GM23338 (cell line): ENCODE results near the gene MEF2D. TPM values are rescaled to one million over a fixed set of nuclear protein-coding genes. Genes with fewer than 3 reads are reported as not detected.

ENCODE experiments used
- ATAC-seq: fragments of 200-7000 bp; cut with Tn5 transposase; 3 replicates; pipeline ENCODE4 v1.9.1; 2020
- DNase-seq: peaks from one replicate; pipeline ENCODE4 v3.0.0-alpha.2; 2015; ENCODE audit warnings: low spot score
- H2AFZ ChIP-seq: fragments of 200-600 bp; sonication (generic); 2 replicates; pipeline ENCODE4 v1.8.0; 2016; ENCODE audit warnings: antibody characterized with exemption, mild to moderate bottlenecking, moderate library complexity
- H3F3A ChIP-seq: fragments of 200-600 bp; sonication (generic); replicated peaks from 2 replicates; pipeline ENCODE4 v1.8.0; 2017; ENCODE audit warnings: antibody characterized with exemption, mixed run types, low read depth
- H3K27ac ChIP-seq: fragments of 200-600 bp; sonication (generic); 2 replicates; pipeline ENCODE4 v1.6.1; 2016; ENCODE audit warnings: low read depth
- H3K27me3 ChIP-seq: fragments of 200-600 bp; sonication (generic); 2 replicates; pipeline ENCODE4 v1.8.0; 2016; ENCODE audit warnings: mild to moderate bottlenecking, mixed run types, moderate library complexity; ENCODE audit not compliant: insufficient read depth
- H3K36me3 ChIP-seq: fragments of 200-600 bp; sonication (generic); 2 replicates; pipeline ENCODE4 v1.8.0; 2016; ENCODE audit warnings: mild to moderate bottlenecking; ENCODE audit not compliant: insufficient read depth
- H3K4me1 ChIP-seq: fragments of 200-600 bp; sonication (generic); 2 replicates; pipeline ENCODE4 v1.8.0; 2016; ENCODE audit warnings: mild to moderate bottlenecking, moderate library complexity; ENCODE audit not compliant: insufficient read depth
- H3K4me2 ChIP-seq: fragments of 200-600 bp; sonication (generic); 2 replicates; pipeline ENCODE4 v1.7.1; 2017; ENCODE audit warnings: mixed run types
- H3K4me3 ChIP-seq: fragments of 200-600 bp; sonication (generic); 2 replicates; pipeline ENCODE4 v1.6.1; 2016; ENCODE audit warnings: mixed run types
- H3K79me2 ChIP-seq: fragments of 200-600 bp; sonication (generic); replicated peaks from 2 replicates; pipeline ENCODE4 v1.8.0; 2017; ENCODE audit warnings: mild to moderate bottlenecking; ENCODE audit not compliant: insufficient read depth
- H3K9me2 ChIP-seq: fragments of 200-600 bp; sonication (generic); 2 replicates; pipeline ENCODE4 v1.8.0; 2017; ENCODE audit not compliant: insufficient read depth
- H4K20me1 ChIP-seq: fragments of 200-600 bp; sonication (generic); replicated peaks from 2 replicates; pipeline ENCODE4 v1.8.0; 2017; ENCODE audit warnings: mild to moderate bottlenecking; ENCODE audit not compliant: insufficient read depth
- H3K27ac Mint-ChIP-seq: 2 replicates; pipeline ENCODE4 v1.8.0; 2020; ENCODE audit warnings: inconsistent platforms, mild to moderate bottlenecking, moderate library complexity, mixed read lengths
- H3K27me3 Mint-ChIP-seq: 3 replicates; pipeline ENCODE4 v1.8.0; 2022; ENCODE audit warnings: low read depth, mild to moderate bottlenecking, moderate library complexity, mixed read lengths, inconsistent platforms; ENCODE audit not compliant: insufficient read depth, poor library complexity
- H3K36me3 Mint-ChIP-seq: 3 replicates; pipeline ENCODE4 v1.8.0; 2021; ENCODE audit warnings: low read depth, mild to moderate bottlenecking, inconsistent platforms, moderate library complexity, mixed read lengths
- H3K4me1 Mint-ChIP-seq: 3 replicates; pipeline ENCODE4 v1.8.0; 2020; ENCODE audit warnings: mild to moderate bottlenecking, inconsistent platforms, mixed read lengths
- H3K4me3 Mint-ChIP-seq: 3 replicates; pipeline ENCODE4 v1.8.0; 2021; ENCODE audit warnings: moderate library complexity, mild to moderate bottlenecking, inconsistent platforms, mixed read lengths
- H3K9me3 Mint-ChIP-seq: 3 replicates; pipeline ENCODE4 v1.8.0; 2020; ENCODE audit warnings: moderate library complexity, mild to moderate bottlenecking, inconsistent platforms, mixed read lengths
- CREB1 ChIP-seq: fragments of 250-450 bp; sonication (Bioruptor Pico); IDR thresholded peaks from 2 replicates; pipeline ENCODE4 v1.5.0; 2020; ENCODE audit warnings: low read depth, mild to moderate bottlenecking, moderate library complexity
- EZH2 ChIP-seq: fragments of 200-600 bp; sonication (generic); IDR thresholded peaks from one replicate; pipeline ENCODE4 v1.8.0; 2017; ENCODE audit warnings: antibody characterized with exemption, mild to moderate bottlenecking, low read depth; ENCODE audit not compliant: unreplicated experiment
- EZH2phosphoT487 ChIP-seq: fragments of 200-600 bp; sonication (generic); IDR thresholded peaks from one replicate; pipeline ENCODE4 v1.8.1; 2018; ENCODE audit warnings: antibody characterized with exemption; ENCODE audit not compliant: unreplicated experiment
- JUNB ChIP-seq: IDR thresholded peaks from one replicate; pipeline ENCODE4 v1.6.1; 2016; ENCODE audit warnings: antibody characterized with exemption; ENCODE audit not compliant: unreplicated experiment
- NANOG ChIP-seq: IDR thresholded peaks from 2 replicates; pipeline ENCODE4 v1.6.1; 2016; ENCODE audit warnings: antibody characterized with exemption, borderline replicate concordance
- POLR2AphosphoS5 ChIP-seq: IDR thresholded peaks from 2 replicates; pipeline ENCODE4 v1.6.1; 2016; ENCODE audit warnings: antibody characterized with exemption, low read depth
- STAT1 ChIP-seq: IDR thresholded peaks from one replicate; pipeline ENCODE4 v1.6.1; 2016; ENCODE audit warnings: antibody characterized with exemption; ENCODE audit not compliant: unreplicated experiment
- ZNF114 ChIP-seq: fragments of 250-450 bp; sonication (Bioruptor Pico); IDR thresholded peaks from 2 replicates; pipeline ENCODE4 v1.5.0; 2020; ENCODE audit warnings: mild to moderate bottlenecking, moderate library complexity
- ZNF331 ChIP-seq: fragments of 250-450 bp; sonication (Bioruptor Pico); IDR thresholded peaks from 2 replicates; pipeline ENCODE4 v1.5.0; 2020; ENCODE audit warnings: low read depth, mild to moderate bottlenecking, moderate library complexity
- polyA plus RNA-seq: library from polyadenylated mRNA; unstranded; fragments of >200 nt; fragmentation: Nextera tagmentation; extraction: Ambion mirVana; gene quantifications from 2 replicates; pipeline ENCODE4 v1.2.1, GENCODE V29; 2016
- total RNA-seq: library from RNA; depleted of rRNA; stranded (reverse); fragments of >200 nt; shearing (Covaris generic); gene quantifications from 2 replicates; pipeline ENCODE4 v1.2.3, GENCODE V29; 2014
- TF ChIP-seq, protein P1 (sequence below), 2 experiments: fragments of 200-600 bp in 1 of 2; sonication (generic) in 1 of 2; conservative IDR thresholded peaks; 2 replicates each; pipeline versions ENCODE4 v1.5.1 to v1.6.1; 2016 to 2017; ENCODE audit warnings: antibody characterized with exemption in 2 of 2, low read depth in 2 of 2, mild to moderate bottlenecking in 2 of 2, moderate library complexity in 1 of 2
- TF ChIP-seq, protein P2 (sequence below): fragments of 250-450 bp; sonication (Bioruptor Pico); IDR thresholded peaks from 2 replicates; pipeline ENCODE4 v1.5.0; 2020; ENCODE audit warnings: mild to moderate bottlenecking, moderate library complexity
- TF ChIP-seq, protein P3 (sequence below): IDR thresholded peaks from one replicate; pipeline ENCODE4 v1.6.1; 2018; ENCODE audit warnings: antibody characterized with exemption; ENCODE audit not compliant: unreplicated experiment
- TF ChIP-seq, protein P4 (sequence below): IDR thresholded peaks from 2 replicates; pipeline ENCODE4 v1.6.1; 2016; ENCODE audit warnings: antibody characterized with exemption

Gene MEF2D
- total and polyA plus RNA-seq, 2 experiments from 2014 or later = 10.6 to 15.5 TPM

DNA sequence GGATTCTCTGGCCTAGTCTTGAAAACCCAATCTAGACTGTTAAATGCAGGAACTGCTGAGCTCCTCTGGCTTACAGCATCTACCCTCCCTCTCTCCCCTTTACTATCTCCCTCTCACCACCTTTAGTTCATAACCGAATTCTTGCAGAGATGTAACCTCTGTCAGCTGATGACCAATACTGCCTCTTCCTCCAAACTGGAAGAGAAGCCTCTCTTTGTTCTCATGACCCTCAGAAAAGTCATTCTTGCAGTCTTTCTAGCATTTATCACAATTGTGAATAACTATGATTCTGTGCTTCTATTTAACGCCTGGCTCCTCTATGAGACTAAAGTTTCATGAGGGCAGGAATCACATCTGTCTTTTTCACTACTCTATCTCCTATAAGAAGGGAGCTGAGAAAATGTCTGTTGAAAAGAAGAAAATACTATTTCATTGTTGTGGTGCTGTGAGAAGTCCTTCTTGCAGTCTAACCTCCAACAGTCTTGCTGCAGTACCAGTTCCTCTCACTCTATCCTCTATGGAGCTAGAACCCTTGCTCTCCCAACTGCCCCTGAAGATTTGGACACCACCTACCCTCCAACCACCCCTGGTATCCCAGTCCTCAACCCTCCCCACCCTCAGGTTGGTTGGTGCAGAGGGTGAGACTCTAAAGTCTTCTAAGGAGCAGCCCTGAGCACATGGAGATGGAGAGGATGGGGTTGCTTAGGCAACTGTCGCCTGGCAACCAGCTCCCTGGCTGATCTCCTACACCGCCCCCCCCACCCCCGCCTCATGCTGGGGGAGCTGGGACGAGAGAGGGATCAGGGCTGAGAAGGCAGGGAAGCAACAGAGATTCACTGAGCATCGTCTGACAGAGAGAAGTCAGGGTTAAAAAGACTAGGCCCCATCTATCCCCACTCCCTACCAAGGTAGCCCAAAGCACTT, 13.9 kb downstream of the MEF2D start:
- H3K4me1 ChIP-seq = peaks cover 37% of the 10 kb centered on the region
- peaks cover 44% of the 10 kb centered on the region for H3K4me1 Mint-ChIP-seq
- H3K27me3 ChIP-seq = no peaks in the 10 kb centered on the region
- no peaks in the 10 kb centered on the region for H3K9me2 ChIP-seq
- no peak for ATAC-seq
- TF ChIP-seq, protein P1, sequence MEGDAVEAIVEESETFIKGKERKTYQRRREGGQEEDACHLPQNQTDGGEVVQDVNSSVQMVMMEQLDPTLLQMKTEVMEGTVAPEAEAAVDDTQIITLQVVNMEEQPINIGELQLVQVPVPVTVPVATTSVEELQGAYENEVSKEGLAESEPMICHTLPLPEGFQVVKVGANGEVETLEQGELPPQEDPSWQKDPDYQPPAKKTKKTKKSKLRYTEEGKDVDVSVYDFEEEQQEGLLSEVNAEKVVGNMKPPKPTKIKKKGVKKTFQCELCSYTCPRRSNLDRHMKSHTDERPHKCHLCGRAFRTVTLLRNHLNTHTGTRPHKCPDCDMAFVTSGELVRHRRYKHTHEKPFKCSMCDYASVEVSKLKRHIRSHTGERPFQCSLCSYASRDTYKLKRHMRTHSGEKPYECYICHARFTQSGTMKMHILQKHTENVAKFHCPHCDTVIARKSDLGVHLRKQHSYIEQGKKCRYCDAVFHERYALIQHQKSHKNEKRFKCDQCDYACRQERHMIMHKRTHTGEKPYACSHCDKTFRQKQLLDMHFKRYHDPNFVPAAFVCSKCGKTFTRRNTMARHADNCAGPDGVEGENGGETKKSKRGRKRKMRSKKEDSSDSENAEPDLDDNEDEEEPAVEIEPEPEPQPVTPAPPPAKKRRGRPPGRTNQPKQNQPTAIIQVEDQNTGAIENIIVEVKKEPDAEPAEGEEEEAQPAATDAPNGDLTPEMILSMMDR (conservative IDR thresholded peaks at IDR 0.05; ENCODE audit: low read depth in 2 of 2) = no peak
- no peak for TF ChIP-seq CREB1
- TF ChIP-seq JUNB = no peak
- TF ChIP-seq, protein P2, sequence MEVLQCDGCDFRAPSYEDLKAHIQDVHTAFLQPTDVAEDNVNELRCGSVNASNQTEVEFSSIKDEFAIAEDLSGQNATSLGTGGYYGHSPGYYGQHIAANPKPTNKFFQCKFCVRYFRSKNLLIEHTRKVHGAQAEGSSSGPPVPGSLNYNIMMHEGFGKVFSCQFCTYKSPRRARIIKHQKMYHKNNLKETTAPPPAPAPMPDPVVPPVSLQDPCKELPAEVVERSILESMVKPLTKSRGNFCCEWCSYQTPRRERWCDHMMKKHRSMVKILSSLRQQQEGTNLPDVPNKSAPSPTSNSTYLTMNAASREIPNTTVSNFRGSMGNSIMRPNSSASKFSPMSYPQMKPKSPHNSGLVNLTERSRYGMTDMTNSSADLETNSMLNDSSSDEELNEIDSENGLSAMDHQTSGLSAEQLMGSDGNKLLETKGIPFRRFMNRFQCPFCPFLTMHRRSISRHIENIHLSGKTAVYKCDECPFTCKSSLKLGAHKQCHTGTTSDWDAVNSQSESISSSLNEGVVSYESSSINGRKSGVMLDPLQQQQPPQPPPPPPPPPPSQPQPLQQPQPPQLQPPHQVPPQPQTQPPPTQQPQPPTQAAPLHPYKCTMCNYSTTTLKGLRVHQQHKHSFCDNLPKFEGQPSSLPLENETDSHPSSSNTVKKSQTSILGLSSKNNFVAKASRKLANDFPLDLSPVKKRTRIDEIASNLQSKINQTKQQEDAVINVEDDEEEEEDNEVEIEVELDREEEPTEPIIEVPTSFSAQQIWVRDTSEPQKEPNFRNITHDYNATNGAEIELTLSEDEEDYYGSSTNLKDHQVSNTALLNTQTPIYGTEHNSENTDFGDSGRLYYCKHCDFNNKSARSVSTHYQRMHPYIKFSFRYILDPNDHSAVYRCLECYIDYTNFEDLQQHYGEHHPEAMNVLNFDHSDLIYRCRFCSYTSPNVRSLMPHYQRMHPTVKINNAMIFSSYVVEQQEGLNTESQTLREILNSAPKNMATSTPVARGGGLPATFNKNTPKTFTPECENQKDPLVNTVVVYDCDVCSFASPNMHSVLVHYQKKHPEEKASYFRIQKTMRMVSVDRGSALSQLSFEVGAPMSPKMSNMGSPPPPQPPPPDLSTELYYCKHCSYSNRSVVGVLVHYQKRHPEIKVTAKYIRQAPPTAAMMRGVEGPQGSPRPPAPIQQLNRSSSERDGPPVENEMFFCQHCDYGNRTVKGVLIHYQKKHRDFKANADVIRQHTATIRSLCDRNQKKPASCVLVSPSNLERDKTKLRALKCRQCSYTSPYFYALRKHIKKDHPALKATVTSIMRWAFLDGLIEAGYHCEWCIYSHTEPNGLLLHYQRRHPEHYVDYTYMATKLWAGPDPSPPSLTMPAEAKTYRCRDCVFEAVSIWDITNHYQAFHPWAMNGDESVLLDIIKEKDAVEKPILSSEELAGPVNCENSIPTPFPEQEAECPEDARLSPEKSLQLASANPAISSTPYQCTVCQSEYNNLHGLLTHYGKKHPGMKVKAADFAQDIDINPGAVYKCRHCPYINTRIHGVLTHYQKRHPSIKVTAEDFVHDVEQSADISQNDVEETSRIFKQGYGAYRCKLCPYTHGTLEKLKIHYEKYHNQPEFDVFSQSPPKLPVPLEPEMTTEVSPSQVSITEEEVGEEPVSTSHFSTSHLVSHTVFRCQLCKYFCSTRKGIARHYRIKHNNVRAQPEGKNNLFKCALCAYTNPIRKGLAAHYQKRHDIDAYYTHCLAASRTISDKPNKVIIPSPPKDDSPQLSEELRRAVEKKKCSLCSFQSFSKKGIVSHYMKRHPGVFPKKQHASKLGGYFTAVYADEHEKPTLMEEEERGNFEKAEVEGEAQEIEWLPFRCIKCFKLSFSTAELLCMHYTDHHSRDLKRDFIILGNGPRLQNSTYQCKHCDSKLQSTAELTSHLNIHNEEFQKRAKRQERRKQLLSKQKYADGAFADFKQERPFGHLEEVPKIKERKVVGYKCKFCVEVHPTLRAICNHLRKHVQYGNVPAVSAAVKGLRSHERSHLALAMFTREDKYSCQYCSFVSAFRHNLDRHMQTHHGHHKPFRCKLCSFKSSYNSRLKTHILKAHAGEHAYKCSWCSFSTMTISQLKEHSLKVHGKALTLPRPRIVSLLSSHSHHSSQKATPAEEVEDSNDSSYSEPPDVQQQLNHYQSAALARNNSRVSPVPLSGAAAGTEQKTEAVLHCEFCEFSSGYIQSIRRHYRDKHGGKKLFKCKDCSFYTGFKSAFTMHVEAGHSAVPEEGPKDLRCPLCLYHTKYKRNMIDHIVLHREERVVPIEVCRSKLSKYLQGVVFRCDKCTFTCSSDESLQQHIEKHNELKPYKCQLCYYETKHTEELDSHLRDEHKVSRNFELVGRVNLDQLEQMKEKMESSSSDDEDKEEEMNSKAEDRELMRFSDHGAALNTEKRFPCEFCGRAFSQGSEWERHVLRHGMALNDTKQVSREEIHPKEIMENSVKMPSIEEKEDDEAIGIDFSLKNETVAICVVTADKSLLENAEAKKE (CRISPR knock-in tag) = no peak
- no peak for TF ChIP-seq ZNF331 (CRISPR knock-in tag)
- TF ChIP-seq, protein P3, sequence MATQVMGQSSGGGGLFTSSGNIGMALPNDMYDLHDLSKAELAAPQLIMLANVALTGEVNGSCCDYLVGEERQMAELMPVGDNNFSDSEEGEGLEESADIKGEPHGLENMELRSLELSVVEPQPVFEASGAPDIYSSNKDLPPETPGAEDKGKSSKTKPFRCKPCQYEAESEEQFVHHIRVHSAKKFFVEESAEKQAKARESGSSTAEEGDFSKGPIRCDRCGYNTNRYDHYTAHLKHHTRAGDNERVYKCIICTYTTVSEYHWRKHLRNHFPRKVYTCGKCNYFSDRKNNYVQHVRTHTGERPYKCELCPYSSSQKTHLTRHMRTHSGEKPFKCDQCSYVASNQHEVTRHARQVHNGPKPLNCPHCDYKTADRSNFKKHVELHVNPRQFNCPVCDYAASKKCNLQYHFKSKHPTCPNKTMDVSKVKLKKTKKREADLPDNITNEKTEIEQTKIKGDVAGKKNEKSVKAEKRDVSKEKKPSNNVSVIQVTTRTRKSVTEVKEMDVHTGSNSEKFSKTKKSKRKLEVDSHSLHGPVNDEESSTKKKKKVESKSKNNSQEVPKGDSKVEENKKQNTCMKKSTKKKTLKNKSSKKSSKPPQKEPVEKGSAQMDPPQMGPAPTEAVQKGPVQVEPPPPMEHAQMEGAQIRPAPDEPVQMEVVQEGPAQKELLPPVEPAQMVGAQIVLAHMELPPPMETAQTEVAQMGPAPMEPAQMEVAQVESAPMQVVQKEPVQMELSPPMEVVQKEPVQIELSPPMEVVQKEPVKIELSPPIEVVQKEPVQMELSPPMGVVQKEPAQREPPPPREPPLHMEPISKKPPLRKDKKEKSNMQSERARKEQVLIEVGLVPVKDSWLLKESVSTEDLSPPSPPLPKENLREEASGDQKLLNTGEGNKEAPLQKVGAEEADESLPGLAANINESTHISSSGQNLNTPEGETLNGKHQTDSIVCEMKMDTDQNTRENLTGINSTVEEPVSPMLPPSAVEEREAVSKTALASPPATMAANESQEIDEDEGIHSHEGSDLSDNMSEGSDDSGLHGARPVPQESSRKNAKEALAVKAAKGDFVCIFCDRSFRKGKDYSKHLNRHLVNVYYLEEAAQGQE = no peak
- no peak for TF ChIP-seq STAT1
- no peak for TF ChIP-seq ZNF114 (CRISPR knock-in tag)
- no peak for TF ChIP-seq EZH2phosphoT487
- no peak for TF ChIP-seq POLR2AphosphoS5
- no peak for TF ChIP-seq EZH2
- TF ChIP-seq, protein P4, sequence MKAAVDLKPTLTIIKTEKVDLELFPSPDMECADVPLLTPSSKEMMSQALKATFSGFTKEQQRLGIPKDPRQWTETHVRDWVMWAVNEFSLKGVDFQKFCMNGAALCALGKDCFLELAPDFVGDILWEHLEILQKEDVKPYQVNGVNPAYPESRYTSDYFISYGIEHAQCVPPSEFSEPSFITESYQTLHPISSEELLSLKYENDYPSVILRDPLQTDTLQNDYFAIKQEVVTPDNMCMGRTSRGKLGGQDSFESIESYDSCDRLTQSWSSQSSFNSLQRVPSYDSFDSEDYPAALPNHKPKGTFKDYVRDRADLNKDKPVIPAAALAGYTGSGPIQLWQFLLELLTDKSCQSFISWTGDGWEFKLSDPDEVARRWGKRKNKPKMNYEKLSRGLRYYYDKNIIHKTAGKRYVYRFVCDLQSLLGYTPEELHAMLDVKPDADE = no peak
- TF ChIP-seq NANOG = no peak
- H3K4me3 Mint-ChIP-seq = no peak overlapping the region
- no peak for DNase-seq
- H3K27me3 Mint-ChIP-seq = peaks cover 15% of the 10 kb centered on the region
- H3K27ac ChIP-seq = no peak overlapping the region
- H3F3A ChIP-seq = 0 out of 2 replicates have a peak, but pooled peaks cover 4% of the 10 kb centered on the region
- no peak overlapping the region for H3K4me2 ChIP-seq
- no peaks in the 10 kb centered on the region; the same call in 2 of the 3 replicates for H3K9me3 Mint-ChIP-seq
- H3K27ac Mint-ChIP-seq = no peak overlapping the region
- peaks cover 5% of the 10 kb centered on the region; the same call in 1 of the 2 replicates for H3K36me3 ChIP-seq
- no peak overlapping the region for H3K4me3 ChIP-seq
- no peak overlapping the region for H2AFZ ChIP-seq
- peaks cover 10% of the 10 kb centered on the region for H3K36me3 Mint-ChIP-seq
- H4K20me1 ChIP-seq = peaks cover 7% of the 10 kb centered on the region
- H3K79me2 ChIP-seq = peaks cover 47% of the 10 kb centered on the region
